ENCODE data around the gene EGR4.
A peak's percentile ranks its signal among the peaks of the same experiment; 100 is the strongest.

Gene EGR4

DNA sequence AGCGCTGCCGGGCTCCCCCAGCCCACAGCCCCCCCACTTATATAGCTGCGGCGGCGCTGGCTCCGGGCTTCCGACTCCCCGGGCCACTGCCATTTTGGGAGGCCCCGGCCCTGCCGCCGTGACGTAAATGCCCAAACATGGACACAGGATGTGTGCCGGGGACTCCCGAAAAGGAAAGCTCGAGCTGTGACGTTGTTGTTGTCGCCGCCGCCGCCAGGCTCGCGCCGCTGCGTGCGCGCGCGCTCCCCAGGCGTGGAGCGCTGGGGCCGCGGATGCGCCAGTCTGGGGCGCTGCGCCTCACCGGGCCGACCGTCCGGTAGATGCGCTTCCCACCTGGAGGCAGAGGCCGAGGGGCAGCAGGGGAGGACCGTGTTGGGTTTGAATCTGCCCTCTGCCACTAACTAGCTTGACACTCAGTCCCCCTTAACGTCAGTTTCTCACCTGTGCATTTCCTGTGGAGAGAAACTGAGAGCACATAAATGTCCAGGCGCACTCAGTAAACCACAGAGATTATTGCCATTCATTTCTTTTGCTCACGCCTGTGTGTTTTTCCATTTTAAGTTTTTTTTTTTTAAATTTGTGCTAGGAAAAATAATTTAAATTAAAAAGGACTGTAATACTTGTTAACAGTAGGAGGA lies at the start of gene EGR4:
EGR4 (minus strand) TSS at position 15 of the 638 bp plus-strand sequence. CDS start 231 bp downstream, outside the sequence.
- DNase-seq (ENCODE audit: low spot score): peak; percentile 92

DNA sequence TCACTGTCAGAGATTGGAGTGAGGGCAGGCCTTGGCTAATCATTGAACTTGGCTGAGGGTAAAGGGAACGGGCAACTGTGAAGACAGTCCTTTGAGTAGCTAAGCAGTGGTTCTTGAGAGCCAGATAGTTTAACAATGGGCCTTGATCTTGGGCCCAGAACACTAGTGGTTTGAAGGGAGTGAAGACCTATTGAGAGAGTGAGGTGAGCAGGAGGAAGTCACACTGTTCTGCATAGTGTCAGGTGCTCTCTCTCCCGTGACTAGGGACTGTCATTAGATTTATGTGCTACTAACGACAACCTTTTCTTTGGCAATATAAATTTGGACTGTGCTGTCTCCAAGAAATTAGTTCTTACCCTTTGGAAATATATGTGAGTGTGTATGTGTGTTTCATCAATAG lies 47.7 kb upstream of the EGR4 start:
- no peak for DNase-seq (ENCODE audit: low spot score)

DNA sequence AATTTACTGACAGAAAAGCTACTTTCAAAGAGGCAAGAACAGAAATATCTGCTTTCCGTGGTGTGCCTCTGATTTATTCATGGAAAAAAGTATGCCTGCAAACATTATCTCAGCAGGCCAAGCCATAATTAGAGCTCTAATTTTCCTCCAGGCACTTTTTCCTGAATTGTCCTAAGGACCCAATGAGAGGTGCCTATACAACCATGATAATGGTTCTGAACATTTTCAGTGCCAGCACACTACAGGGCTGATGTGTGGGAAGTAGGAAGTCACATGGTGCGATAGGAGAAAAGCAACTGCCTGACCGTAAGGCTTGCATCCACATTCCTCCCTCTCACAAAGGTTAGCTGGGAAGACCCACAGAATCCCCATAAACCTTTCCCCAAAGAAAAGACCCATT lies 45.9 kb upstream of the EGR4 start:
- no peak for DNase-seq (ENCODE audit: low spot score)

DNA sequence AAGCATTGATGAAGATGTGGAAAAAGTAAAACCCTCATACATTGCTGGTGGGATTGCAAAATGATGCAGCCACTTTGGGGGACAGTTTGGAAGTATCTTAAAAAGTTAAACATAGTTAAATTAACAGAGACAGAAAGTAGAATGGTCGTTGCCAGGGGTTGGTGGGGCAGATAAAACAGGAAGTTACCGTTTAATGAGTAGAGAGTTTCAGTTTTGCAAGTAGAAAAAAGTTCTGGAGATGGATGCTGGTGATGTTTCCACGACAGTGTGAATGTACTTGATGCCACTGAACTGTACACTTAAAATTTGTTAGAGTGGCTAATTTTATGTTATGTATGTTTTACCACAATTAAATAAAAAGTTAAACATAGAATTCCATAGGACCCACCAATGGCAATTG lies 44.5 kb upstream of the EGR4 start:
- DNase-seq (ENCODE audit: low spot score): no peak

DNA sequence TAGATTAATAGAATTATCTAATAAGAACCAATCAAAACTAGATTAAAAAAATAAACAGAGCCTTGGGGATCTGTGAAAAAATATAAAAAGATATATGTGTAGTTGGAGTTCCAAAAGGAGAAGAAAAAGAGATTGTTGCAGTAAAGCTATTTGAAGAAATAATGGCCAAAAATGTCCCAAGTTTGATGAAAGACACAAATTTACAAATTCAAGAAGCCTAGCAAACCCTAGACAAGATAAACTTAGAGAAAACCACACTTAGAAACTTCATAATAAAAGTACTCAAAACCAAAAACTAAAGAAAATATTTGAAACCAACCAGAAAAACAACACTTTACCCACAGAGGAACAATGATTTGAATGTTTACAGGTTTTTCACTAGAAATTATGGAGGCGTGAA lies 41.3 kb upstream of the EGR4 start:
- DNase-seq (ENCODE audit: low spot score): no peak

DNA sequence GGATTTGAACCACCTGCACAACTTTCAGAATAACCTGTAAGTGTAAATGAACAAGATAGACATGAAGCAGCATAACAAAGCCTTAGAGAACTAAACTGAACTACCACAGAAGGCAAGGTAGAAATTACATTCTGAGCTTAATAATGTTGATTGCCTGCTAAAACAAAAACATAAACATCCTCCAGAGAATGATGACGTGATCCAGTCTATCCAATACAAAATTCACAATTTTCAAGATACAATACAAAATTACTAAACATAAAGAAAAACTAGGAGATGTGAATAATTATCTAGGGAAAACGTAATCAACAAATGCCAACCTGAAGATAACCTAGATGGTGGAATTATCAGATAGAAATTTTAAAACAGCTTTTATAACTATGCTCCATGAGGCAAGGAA lies 40.7 kb upstream of the EGR4 start:
- no peak for DNase-seq (ENCODE audit: low spot score)

DNA sequence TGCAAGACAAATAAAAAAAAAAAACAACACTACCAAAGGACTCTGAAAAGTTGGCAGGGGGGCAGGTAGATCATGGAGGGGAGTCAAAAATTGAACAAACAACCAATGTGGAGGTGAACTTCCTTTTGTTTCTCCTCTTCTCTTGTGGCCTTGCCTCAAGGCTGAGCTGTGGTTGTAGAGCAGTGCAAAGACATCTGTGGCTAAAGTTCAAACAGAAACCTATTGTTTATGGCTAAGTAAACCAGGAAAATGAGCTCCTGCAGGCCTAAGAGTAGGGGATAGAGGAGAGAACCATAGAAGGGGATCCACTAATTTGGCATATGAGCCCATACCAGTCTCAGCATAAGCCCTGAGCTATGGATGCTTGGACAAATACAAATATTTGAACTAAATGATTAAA lies 40.2 kb upstream of the EGR4 start:
- DNase-seq (ENCODE audit: low spot score): no peak

DNA sequence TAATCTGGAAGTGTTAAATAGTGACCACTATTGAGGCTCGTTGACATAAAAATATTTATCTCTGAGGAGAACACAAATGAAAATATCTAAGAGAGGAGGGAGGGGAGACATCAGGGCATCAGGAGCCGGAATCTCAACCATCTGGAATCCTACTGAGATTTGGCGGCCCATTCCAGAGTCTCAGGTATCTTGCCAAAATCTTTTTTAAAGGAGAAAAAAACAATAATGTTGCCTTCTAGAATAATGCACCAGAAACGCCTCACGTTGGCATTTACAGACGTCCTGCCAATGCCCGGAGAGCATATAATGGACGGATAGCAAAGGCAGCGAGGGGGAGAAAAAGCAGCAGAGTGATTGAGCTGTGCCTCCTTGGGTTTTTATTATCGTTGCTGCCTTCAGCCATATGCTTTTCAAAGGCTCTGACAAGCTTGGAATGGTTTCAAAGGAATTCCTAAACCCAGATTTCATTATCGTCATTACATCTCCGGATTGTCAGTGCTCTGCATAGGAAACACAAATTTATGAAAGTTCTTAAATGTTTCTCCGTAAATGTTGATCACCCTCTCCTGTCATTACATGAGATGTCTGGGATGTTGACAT lies 30.9 kb upstream of the EGR4 start:
- DNase-seq (ENCODE audit: low spot score): no peak

DNA sequence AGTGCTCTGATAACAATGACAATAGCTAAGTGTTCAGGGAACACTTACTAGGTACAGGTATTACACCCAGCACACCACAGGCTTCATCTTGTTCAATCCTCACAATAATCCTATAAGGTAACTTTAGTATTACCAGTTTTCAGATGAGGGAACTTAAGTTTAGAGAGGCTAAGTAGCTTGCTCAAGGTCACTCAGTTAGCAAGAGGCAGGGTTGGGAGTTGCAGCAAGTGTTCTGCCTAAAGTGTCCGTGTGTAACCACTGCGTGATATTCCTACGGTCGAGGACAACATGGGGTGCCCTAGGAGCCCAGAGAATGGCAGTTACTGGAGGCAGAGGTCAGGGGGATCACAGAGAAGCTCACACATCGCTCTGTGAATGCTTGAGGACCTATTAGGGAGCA lies 30.2 kb upstream of the EGR4 start:
- no peak for DNase-seq (ENCODE audit: low spot score)

DNA sequence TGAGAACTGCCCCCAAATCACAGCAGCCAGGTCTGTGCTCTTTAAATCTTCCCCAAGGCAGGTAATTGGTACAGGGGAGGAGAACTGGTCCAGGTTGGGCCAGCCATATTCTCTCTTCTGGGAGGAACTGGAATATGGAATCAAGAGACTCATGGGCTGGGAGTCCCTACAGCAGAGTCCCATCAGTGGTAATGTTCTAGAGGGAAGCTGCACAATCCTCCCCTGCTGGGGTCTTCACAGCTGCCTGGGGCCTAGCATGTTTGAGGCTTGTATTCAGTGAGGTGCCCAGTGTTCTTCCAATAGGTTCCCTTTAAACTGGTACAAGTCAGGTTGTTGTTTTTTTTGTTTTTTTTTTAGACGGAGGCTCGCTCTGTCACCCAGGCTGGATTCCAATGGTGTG lies 21.1 kb upstream of the EGR4 start:
- no peak for DNase-seq (ENCODE audit: low spot score)

DNA sequence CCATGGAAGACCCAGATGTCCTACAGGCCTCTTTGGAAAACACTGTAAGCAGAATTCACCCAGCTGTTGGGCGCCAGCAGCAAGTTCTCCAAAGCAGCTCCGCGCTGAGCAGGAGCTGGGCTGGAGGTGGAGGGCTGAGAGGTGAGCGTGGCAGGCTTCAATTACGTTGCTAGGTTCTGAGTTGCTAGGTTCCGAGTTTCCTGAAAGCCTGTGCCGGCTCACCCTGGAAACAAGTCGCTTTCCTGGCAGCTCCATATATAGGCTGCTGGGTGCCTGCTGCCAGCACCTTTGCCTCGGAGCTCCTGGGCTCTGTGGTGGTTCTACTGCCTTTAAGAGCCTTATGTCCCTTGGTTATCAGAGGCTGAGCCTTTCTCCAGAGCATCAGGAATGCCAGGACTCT lies 14.4 kb upstream of the EGR4 start:
- DNase-seq (ENCODE audit: low spot score): no peak

DNA sequence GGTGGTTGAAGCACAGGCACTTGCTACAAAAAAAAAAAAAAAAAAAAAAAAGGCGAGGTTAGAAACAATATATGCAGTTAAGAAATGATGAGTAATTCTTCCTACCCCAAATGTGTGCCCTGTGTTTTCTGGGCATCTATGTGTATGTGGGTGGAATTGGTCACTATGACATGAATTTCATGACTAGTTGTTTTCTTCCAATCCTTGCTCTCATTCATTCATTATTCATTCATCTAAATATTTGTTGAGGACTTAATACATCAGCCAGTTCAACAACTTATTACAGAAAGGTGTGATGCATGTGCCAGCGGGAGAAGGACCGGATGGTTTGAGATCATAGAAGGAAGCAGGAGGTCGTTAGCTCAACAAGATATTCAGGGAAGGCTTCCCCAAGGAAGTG lies 8.3 kb upstream of the EGR4 start:
- no peak for DNase-seq (ENCODE audit: low spot score)

DNA sequence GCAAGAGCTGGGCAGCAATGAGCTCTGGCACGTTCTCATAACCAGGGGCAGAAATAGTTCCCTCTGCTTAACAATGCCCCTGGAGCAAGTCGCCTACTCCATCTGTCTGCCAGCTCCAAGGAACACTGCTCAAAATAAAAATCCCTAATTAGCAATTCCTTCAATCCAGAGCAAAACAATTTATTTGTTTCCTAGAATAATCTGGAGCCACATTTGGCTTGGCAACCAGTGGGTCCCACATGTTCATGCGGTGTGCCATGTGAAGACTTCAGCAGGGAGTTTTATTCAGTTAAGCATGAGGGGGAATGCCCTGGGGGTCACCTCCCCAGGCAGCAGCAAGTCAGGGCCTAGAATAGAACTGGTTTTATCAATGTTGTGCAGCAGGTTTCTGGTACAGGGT lies 7.6 kb upstream of the EGR4 start:
- DNase-seq (ENCODE audit: low spot score): no peak

DNA sequence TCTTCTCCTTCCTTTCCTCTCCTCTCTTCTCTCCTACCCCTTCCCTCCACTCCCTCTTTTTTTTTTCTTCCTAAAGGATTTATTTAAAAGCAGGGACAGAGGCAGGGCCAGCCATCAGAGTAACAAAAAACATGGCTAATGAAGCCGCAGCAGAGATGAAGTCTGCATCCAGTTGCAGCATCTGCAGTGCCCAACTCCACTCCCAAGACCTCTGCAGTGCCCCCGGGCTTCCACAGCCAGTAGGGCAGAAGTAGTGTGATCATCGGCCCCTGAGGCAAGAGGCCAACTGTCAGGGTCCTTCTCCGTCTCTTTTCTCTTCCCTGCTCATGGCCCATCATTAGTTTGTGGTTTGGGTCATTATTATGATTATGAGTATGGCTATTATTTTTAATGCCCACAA lies 4.2 kb upstream of the EGR4 start:
- no peak for DNase-seq (ENCODE audit: low spot score)

DNA sequence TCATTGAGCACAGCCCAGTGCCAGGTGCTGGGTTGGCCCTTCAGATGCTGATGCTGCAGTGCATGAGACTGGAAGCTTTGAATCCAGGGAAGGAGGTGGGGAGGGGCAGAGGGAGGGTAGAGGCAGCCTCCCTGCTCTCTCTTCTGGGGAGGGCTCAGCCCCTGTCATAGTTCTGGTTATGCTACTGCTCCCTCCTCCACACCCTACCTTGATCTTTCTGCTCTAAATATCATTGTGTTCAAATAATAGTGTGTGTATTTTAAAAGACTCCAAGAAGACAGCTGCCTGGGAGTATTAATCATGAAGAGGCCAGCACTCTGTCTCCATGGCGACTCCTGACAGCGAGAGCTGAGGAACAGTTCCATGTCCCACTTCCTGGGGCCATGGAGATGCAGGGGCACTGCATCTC lies 3.8 kb upstream of the EGR4 start:
- DNase-seq (ENCODE audit: low spot score): no peak

DNA sequence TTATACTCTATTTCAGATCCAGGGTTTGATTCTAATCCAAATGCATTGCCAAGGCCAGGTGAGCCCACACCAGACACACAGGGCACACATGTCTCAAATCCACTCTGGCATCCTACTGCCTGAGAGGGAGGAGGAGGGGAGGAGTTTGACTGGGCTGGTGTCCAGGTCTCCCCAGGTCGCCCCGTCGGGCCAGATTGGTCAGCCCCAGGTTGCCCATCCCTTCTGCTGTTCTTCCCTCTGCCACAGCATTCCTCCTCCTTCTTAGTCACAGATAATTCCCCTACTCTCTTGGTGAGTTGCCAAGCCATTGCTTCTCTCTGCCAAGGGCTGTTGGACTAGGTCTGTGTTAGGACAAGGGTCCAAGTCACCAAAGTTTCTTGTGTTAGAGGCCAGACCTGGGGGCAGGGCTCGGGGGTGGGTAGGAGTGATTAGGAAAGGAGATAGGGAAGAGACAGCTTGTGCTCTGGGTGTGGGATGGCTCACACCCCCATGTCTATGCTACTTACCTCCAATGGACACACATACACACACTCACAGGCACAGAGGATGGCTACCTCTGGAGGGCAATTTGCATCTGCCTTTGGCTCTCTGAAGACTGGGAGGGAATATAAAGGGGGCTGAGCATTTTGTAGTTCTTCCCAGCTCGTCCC lies 2.5 kb upstream of the EGR4 start:
- DNase-seq (ENCODE audit: low spot score): peak; percentile 61

DNA sequence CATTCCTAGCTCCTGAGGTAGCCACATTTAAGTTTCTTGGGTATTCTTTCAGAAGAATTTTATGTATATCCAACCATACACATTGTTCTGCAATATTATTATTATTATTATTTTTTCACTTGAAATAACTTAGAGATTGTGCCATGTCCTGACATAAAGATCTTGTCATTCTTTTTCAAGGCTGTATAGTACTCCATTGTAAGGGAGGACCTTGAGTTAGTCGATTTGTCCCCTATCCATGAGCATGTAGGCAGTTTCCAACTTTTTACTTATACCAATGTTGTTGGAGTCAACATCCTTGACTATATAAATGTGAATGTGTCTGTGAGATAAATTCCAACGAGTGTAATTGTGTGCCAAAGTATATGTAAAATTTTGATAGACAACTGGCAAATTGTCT lies 891 bp upstream of the EGR4 start:
- no peak for DNase-seq (ENCODE audit: low spot score)

DNA sequence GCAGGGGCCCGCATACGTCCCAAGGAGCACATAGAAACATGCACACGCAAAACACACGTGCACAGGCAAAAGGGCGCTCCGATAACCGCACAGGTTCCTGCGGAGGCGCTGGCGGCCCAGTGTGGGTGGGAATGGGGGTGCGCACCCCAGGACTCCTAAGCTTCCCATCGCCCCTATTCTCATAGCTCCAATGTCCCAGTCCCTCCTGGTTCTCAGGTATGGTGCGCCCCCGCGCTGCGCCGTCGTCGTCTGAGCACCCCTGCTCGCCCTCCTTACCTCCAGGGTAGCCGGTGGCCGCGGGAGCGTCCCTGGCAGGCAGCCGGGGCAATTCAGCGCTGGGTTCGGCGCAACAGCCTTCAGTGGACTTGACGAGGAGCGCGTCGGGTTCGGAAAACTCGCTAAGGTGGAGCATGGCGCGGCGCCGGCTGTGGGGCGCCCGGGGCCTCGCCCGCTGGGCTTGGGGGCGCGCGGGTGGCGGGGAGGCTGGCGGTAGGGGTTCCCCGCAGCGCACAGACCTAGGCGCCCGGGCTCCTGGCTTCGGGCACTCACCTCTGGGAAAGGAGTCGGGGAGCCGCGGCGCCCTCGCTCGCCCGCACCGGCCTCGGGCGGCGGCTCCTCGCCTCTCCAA lies 328 bp downstream of the EGR4 start:
- no peak for DNase-seq (ENCODE audit: low spot score)

DNA sequence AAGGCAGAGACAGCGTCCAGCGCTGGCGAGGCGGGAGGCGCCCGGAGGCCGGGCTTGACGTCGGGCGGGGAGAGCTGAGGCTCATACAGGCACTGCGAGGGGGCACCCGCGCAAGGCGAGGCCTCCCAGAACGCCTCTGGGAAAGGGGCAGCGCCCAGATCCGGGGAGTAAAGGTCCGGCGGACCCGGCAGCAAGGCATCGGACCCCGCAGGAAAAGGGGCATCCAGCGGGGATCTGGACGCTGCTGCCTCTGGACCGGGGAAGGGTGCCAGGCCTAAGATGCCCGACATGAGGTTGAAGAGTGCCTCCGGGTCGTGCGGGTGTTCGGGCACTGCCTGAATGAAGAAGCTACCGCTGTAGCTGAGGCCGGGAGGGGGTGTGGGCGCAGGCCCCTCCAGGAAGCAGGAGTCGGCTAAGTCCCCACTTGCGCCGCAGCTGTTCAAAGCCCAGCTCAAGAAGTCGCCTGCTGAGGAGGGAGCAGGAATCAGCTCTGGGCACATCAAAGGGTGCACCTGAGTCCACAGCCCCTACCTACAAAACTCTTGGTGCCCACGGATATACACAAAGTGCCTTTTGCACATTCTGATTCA lies 937 bp downstream of the EGR4 start:
- DNase-seq (ENCODE audit: low spot score): no peak

DNA sequence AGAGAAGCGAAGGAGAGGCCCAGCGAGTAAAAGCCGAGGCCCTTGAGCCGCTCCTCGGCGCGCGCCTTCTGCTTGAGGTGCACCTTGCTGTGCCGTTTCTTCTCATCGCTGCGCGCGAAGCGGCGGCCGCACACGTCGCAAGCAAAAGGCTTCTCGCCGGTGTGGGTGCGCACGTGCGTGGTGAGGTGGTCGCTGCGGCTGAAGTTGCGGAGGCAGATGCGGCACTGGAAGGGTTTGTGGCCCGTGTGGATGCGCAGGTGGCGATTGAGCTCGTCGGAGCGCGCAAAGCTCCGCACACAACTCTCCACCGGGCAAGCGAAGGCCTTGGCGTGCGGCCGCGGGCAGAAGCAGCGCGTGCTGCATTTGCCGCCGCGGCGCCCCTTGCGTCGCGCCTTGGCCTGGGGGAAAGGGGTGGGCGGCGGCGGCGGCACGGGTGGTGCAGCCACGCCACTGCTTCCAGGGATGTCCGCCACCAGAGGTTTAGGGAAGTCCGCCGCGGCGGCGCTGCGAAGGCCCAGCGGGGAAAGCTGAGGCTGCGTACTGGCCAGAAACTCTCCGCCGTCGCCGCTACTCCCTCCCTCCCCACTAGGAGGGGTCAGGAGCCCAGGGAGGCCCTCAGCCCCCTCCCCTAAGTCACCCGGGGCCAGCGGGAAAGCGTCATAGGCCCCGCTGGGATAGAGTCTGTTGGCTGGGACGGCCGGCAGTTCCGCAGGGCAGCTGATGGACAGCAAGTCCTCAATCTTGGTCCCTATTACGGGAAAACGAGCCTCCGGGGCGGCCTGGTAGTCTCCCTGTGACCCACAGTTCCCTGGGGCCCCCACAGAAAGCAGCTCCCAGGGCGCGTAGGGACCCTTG lies 1.7 kb downstream of the EGR4 start:
- no peak for DNase-seq (ENCODE audit: low spot score)

DNA sequence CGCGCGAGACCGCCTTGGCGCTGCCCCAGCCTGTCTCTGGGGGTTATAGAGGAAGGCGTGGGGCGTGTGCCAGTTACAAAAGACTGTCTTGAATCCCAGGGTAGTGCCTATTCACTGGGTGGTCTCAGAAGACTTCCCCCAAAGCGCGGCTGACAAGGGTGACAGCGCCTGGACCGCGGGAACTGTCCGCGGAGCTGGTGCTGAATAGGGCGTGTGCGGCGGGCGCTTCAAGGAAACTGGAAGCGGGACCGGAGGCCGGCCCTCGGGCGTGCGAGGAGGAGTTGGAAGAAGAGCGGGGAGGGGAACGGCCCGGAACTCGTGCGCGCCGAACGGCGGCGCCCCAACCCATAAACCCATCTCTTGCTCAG lies 2.3 kb downstream of the EGR4 start:
- DNase-seq (ENCODE audit: low spot score): no peak

All from LoVo (cell line).